Fibroblast of the conjunctiva (primary cell): Measurements from ENCODE around the gene WDR38.
A peak's percentile ranks its signal among the peaks of the same experiment; 100 is the strongest.
"Not testable (repeated sequence)": the region's sequence is repeated elsewhere in the genome, so short reads cannot be mapped to it uniquely, and the experiment has no call there.

Experiments used
- DNase-seq: peaks from one replicate; pipeline ENCODE4 v3.0.0-alpha.2; 2010; ENCODE audit warnings: low read depth

Gene WDR38

DNA sequence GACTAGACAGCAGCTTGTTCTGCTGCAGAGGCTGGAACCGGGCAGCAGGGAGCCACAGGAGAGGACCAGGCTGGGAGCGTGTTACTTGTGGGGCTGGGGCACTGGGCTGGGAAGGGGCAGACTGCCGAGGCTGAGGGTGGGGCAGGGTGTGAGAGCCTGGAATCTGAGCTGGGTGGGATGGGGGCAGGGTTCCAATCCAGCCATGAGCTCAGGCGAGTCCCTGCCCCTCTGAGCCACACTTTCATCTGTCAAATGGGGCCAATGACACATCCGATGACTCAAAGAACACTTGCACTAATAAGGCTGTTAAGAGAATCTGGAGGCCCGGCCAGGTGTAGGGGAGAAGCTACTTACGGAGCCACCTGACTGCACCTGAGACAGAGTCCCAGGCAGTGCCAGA lies 18.7 kb upstream of the WDR38 start:
- no peak for DNase-seq

- peak; percentile 61 for DNase-seq
Observed at GRCh38 chr9:124835026-124835557, 18.2 kb upstream of the WDR38 start.

GRCh38 chr9:124838132-124838531 lies 15.1 kb upstream of the WDR38 start:
- DNase-seq = not testable (repeated sequence)

DNA sequence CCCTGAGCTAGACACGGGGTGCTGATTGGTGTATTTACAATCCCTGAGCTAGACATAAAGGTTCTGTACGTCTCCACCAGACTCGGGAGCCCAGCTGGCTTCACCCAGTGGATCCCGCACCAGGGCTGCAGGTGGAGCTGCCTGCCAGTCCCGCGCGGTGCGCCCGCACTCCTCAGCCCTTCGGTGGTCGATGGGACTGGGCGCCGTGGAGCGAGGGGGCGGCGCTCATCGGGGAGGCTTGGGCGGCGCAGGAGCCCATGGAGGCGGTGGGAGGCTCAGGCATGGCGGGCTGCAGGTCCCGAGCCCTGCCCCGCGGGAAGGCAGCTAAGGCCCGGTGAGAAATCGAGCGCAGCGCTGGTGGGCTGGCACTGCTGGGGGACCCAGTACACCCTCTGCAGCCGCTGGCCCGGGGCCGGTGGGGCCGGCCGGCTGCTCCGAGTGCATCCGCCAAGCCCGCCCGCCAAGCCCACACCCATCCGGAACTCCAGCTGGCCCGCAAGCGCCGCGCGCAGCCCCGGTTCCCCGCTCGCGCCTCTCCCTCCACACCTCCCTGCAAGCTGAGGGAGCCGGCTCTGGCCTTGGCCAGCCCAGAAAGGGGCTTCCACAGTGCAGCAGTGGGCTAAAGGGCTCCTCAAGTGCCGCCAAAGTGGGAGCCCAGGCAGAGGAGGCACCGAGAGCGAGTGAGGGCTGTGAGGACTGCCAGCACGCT lies 14.5 kb upstream of the WDR38 start:
- DNase-seq = not testable (repeated sequence)

DNA sequence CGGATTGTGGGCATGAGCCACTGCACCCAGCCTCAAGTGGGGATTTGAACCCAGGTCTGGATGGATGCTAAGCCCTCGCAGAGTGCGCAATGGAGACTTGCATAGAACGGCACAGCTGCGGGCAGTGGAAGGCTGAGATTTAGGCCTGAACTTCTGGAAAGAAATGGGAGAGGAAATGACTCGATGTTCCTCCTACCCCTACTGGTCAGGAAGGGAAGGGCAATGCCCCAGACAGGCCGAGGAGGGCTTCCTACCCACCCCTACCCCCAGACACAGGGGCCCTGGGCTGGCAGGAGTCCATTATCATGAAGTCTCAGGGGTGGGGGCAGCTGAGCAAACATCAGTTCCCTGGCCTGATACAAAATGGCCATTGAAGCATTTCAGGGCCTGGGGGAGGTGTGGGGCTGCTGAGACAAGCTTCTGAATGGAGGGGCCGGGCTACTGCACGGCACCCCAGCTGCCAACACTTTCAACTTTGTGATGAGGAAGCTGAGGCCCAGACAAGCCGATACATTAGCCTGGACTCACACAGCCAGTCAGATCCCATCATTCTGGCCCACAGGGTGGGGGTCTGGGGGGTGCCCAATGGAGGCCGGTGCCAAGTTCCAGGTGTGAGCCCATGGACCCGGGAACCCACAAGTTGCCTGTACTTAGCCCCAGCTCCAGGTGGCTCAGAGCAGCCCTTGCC lies 13.5 kb upstream of the WDR38 start:
- no peak for DNase-seq

- no peak for DNase-seq
Observed at GRCh38 chr9:124840300-124840833, 12.9 kb upstream of the WDR38 start.

GRCh38 chr9:124841075-124841821 lies 12.0 kb upstream of the WDR38 start:
- DNase-seq = no peak

- DNase-seq = no peak
Observed at GRCh38 chr9:124843456-124844034, 9.7 kb upstream of the WDR38 start.

DNA sequence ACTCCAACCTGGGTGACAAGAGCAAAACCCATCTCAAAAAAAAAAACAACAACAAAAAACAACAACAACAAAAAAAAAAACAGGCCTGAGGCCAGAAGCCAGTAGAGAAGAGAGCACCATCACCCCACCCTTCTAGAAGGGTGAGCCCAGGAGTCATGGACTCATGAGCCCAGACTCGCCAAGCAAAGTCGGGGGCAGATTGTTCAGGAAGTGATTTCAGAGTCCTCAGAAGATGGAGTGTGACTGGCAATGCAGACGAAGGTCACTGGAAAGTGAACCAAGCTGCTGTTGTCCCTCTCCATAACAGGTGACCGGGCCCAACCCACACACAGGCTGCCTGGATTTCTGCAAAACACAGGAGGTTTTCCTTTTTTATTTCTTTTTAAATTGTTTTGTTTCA lies 9.0 kb upstream of the WDR38 start:
- DNase-seq = no peak

- DNase-seq = not testable (repeated sequence)
Observed at GRCh38 chr9:124846467-124846866, 6.8 kb upstream of the WDR38 start.

- no peak for DNase-seq
Observed at GRCh38 chr9:124846969-124847368, 6.3 kb upstream of the WDR38 start.

DNA sequence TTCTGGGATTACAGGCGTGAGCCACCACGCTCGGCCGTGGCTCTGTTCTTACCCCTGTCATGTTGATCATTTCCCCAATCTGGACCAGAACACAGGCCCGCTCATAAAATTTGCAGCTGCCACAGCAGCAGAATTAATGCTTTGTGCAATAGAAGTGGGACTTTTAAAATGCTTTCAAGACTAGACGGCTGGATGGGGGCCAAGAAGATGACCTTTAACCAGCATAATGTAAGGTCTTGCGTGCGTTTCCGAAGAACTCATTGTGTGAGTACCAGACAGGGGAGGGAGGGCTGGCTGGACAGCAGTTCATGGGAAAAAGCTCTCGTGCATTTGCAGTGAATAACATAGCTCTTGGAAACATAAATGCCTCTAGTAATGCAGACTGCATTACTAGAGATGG lies 3.5 kb upstream of the WDR38 start:
- DNase-seq = no peak

DNA sequence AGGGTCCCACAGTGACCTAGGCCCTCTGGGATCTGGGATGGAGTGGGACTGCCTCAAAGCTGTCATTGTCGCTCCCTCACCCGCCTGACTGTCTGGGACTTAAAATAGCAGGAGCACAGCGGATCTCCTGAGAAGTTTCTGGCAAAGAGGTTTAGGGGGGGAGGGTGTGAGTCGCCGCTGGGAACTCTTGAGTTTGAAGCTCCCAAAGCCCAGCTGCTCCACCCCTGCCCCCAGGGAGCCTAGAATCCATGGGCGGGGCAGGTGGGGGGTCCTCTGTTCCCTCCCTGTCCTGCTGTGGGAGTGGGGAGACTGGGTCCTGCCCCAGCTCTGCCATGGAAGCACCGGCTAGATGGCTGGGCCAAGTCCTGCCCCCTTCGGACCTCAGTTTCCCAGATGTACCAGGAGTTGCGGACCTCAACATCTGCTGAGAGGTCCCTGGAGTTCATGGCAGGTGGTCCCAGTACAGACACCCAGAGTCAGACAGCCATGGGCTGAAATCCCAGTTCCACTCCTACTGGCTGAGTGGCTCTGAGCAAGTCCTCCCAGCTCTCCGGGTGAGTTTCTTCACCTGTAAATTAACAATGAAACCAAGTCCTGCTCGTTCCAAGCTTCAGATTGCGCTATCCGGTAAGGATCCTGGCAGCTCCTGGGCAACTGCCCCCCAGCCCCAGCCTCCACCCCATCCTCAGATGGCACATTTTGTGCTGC lies 985 bp upstream of the WDR38 start:
- DNase-seq = no peak

- no peak for DNase-seq
Observed at GRCh38 chr9:124853605-124854143, 414 bp downstream of the WDR38 start.

DNA sequence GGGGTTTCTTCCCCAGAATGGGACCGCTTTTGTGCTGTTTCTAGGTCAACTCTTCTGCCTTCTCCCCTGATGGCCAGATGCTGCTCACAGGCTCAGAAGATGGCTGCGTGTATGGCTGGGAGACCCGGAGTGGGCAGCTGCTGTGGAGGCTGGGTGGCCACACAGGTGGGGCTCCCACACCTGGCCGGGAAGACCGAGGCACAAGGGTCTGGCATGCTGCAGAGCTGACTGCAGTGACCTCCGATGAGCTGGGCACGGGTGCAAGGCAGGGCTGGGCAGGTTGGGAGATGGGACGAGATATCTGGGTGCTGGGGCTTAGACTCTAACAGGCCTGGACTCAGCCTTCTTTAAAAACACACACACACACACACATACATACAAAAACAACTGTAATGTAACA lies 901 bp downstream of the WDR38 start:
- DNase-seq = no peak

DNA sequence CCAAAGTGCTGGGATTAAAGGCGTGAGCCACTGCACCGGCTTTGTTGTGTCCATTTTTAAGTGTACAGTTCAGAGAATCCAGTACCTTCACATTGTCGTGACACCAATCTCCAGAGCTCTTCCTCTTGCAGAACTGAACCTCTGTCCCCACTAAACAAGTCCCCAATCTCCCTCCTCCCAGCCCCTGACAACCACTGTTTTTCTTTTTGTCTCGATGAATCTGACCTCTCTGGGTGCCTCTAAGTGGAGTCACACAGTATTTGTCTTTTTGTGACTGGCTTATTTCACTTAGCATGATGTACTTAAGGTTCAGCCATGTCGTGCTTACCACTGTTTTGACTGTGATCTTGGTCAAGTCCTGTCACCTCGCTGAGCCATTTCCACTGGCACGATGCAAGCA lies 1.6 kb downstream of the WDR38 start:
- no peak for DNase-seq

DNA sequence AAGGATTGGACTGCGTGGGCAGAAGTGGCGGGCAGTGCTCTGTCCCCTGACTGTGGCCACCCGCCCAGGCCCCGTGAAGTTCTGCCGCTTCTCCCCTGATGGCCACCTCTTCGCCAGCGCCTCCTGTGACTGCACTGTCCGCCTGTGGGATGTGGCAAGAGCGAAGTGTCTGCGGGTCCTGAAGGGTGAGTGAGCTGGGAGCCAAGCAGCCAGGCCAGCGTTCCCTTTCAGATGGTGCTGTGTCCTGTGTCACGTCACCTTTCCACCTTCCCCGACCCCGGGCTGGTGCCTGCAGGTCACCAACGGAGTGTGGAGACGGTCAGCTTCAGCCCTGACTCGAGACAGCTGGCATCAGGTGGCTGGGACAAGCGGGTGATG lies 2.3 kb downstream of the WDR38 start:
- no peak for DNase-seq

DNA sequence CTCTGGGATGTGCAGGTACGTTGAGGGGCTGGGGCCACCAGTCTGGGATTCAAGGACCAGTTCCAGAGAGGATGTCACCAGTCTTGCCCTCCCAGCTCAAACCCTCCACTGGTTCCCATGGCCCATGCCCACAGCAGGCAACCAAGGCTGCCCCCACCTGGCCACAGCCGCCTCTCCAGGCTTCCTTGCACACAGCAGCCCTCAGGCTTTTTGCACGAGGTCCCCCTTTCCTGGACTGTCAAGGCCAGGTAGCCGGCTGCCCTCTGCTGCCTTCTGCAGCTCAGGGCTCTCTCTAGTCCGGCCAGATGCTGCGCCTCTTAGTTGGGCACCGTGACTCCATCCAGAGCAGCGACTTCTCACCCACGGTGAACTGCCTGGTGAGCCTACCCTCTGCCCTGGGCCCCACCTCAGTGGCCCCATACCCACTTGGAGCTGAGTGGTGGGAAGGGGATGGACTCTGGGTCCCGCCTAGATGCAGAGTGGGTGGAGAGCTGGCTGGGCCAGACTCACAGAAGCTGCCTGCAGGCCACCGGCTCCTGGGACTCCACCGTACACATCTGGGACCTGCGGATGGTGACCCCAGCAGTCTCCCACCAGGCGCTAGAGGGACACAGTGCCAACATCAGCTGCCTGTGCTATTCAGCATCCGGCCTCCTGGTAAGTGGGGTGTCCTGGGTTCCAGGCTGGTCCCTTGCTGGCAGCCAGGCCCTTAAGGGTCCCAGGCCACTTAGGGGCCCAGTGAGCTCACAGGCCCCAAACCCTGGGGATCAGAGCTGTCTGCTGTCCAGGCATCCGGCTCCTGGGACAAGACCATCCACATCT lies 2.9 kb downstream of the WDR38 start:
- DNase-seq = no peak

DNA sequence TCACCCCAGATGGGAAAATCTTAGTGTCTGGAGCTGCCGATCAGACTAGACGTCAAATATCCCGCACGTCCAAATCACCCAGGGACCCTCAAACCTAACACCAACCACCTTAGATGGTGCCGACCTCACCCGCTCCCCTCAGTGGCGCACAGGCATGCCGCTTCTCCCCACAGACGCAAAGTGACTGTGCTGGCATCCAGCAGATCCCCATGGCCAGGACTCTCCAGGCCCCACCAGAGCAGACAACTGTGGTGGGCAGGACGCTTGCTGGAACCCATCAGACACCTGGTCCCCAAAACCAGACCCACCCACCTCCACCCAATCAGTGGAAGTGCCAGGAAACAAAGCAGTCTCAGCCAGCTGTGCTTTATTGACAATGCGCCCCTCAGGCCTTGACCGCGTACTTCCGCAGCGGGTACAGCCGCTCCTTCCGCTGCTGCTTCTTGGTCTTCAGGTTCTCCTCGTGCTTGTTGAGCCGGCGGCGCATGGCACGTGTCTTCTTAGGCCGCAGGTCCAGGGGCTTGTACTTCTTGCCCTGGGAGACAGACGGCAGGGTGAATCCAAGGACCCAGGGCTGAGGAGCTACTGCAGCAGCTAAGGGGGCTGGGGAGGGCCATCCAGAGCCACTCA lies 4.4 kb downstream of the WDR38 start:
- no peak for DNase-seq
